Effector CD4-positive, alpha-beta T cell (primary cell): Measurements from ENCODE around the gene NSMF.
A peak's percentile ranks its signal among the peaks of the same experiment; 100 is the strongest.
"Not testable (repeated sequence)": the region's sequence is repeated elsewhere in the genome, so short reads cannot be mapped to it uniquely, and the experiment has no call there.

Experiments used
- DNase-seq: peaks from one replicate; pipeline ENCODE4 v3.0.0-alpha.2; 2020

NSMF gene

GRCh38 chr9:137474271-137474670 is 15.1 kb upstream of the NSMF start:
- DNase-seq, result no peak

- no peak for DNase-seq
These were observed 11.7 kb upstream of the NSMF start for GRCh38 chr9:137470785-137471184.

DNA sequence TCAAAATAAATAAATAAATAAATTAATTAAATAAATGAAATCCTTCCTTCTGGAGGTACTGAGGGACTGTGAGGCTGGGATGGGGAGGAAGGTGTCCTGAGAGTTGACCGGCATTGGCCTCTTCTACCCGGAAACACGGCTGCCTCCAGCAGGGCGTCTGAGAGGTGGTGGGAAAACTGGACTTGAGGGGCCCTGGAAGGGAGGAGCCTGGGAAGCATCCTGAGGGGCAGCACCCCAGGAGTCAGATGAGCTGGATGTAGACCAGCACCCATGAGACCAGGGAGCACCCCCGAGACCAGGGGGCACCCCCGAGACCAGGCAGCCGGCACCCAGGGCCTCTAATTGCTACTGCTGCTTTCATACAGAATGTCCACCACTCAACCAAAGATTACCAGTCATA is 8.8 kb upstream of the NSMF start:
- DNase-seq, result no peak

DNA sequence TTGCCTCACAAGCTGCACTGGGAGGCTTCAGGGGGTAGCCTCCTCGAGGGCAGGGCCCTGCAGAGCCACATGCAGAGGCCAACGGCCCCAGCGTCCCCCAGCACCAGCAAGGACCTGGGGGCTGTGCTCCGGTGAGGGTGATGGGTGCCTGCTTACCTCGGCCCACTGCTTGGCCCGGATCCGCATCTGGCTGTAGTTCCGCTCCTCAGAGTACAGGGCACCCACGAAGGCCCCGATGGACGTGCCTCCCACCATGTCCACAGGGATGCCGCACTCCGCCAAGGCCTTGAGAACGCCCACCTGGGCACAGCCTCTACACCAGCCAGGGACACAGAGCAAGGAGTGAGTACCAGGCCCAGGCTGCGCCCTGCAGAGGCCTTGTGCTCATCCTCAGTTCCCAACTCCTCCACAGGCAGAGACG is 8.0 kb upstream of the NSMF start:
- DNase-seq, result no peak

- not testable (repeated sequence) for DNase-seq
These were observed 7.4 kb upstream of the NSMF start for GRCh38 chr9:137466389-137467085.

DNA sequence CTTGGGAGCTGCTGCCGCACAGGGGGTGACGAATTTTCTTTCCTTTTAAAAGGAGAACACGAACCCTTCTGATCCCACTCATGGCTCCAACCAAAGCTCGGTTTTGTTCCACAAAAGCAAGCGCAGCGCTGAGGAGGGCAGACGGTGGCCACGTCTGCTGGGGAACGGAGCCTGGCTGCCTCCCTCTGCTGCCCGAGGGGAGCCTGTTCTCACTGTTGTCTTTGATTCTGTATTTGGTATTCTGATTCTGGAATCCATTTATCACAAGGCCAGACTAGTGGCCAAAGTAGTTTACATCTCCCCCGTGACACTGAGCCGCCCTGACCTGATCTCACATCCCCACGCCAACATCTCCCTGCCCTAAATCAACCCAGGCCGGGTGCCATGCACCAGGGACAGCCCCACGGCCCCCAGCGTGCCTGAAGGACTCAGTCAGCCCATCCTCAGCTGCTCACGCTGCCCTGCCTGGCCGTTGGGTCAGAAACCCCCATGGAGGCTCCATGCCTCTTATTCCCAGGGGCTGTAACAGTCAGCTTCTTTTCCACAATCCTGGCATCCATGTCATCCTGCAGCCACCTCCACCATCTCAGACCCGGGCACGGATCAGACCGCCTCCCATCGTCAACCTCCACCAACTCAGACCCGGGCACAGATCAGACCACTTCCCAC is 6.7 kb upstream of the NSMF start:
- DNase-seq, result no peak

- DNase-seq, result no peak
These were observed 6.0 kb upstream of the NSMF start for GRCh38 chr9:137465000-137465719.

DNA sequence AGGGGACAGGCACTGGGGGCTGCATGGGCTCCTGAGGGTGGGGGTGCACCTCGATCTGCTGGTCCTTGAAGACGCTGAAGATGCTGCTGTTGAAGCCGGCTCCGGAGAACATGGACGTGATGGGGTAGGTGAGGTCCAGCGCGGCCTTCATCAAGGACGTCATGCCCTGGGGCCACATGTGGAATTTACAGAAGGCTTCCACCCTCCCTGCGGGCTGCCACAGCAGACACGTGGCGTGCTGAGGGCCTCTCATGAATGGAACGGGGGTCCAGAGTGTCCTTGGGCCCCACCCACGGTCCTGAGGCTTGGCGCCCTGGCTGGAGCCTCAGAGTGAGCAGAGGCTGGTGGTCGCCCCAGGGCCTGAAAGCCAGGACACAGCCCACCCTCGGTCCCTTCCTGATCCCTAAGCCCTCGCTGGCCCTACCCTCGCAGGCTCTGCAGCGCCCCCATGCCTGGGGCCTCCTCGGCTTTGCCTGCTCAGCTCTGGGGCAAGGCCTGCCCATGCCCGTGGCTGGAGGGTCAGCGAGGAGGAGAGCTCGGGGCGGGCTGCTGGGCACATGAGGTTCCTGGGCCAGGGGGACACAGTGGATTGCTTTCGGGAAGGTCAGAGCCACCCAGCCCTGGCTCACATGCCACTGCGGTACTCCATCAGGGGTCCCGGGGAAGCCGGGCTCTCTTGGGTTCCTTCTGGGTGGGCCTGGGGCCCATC is 5.3 kb upstream of the NSMF start:
- DNase-seq, result no peak

DNA sequence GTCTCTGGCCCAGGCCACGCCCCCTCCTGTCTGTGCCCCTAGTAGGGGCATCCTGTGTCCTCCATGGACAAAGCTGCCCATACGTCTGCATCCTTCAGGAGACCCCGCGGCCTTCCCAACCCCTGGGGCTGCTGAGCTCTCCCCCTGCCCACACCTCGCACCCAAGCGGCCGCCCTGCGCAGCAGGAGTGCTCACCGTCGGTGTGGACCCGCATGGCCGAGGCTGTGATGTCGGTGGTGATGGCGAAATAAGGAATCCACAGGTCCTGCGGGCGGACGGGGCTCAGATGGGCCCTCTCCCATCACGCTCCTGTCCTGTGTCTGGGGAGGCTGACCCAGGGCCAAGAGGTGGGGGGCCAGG is 4.8 kb upstream of the NSMF start:
- DNase-seq, result no peak

DNA sequence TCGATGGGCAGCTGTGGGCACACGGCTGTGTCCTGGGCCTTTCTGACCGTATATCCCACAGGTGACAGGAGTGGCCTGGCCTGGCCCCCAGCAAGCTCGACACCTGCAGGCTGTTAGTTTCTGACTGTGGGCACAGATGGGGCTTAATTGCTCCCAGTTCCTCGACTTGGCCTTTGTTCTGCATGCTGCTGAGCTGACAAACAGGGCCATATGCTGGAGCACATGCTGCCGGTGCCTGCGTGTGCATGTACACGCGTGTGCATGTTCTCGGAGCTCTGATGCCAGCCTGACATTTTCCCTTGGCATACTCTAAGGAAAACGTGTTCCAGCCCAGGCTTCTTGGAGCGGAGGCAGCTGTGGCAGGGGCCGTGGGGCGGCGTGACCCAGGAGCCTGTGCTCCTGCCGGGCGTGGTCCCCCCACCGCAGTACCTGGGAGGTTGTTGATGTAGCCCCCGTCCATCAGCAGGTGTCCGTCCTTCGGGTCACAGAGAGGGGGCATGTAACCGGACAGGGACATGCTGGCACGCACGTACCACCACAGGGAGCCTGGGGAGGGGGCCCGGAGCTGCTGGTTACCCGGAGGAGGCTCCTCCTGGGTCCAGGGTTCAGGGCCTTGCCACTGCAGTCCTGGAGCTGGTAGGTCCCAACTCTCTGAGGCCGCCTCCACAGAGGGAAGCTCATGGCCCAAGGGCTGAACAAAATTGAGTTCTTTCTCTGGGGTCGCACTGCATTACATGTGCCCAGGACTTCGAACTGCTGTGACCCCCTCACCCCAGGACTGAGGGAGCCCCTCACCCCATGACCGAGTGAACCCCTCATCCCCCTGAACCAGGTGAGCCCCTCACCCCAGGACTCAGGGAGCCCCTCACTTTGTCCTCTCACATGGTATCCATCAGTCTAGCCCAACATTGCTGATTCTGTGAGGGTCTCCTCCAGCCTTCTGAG is 4.1 kb upstream of the NSMF start:
- DNase-seq, result no peak

GRCh38 chr9:137462396-137462985 is 3.4 kb upstream of the NSMF start:
- DNase-seq, result no peak

DNA sequence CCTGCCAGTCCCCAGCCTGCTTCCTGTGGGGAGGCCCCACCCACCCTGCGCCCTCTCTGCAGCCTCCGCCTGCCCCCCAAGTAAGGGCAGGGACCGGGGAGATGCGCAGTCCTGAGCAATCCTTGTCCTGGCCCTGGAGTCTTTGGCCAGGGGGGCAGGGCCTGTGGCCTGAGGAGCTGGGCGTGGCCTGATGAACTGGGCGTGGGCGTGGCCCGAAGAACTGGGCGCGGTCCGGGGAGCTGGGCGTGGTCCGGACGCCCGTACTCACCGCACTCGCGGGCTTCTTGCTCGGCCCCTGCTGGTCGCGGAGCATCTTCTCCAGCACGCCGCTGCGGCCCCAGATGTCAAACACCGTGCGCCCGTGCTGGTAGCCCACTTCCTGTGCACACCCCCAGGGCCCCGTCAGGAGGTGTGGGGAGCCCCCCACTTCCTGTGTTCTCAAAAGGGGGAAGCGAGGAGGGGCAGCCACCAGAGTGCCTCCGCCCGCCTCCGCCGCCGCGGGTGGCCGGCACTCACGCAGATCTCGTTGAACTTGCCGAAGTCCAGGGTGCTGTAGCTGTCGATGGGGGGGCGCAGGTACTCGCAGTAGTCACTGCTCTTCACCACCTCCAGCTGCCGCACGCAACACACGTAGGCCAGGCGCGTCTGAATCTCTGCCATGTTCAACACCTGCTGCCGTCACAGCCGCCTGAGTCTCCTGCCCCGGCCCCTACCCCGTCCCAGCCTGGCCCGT is 2.7 kb upstream of the NSMF start:
- peak; percentile 69 for DNase-seq

DNA sequence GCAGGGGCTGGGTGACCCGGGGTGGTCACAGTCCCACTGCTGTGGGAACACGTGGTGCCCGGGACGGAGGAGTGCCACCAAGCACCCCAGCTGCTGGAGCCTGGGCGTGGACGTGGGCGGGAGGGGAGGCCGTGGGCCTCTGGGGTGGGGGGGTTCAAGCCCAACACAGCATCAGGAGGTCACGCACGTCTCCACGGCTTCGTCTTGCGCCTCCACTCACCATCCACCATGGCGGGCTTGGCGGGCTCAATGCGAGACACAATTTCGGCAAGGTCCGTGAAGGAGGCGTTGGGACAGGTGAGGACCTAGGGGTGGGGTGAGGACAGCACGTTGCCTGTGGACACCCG is 2.2 kb upstream of the NSMF start:
- DNase-seq, result no peak

DNA sequence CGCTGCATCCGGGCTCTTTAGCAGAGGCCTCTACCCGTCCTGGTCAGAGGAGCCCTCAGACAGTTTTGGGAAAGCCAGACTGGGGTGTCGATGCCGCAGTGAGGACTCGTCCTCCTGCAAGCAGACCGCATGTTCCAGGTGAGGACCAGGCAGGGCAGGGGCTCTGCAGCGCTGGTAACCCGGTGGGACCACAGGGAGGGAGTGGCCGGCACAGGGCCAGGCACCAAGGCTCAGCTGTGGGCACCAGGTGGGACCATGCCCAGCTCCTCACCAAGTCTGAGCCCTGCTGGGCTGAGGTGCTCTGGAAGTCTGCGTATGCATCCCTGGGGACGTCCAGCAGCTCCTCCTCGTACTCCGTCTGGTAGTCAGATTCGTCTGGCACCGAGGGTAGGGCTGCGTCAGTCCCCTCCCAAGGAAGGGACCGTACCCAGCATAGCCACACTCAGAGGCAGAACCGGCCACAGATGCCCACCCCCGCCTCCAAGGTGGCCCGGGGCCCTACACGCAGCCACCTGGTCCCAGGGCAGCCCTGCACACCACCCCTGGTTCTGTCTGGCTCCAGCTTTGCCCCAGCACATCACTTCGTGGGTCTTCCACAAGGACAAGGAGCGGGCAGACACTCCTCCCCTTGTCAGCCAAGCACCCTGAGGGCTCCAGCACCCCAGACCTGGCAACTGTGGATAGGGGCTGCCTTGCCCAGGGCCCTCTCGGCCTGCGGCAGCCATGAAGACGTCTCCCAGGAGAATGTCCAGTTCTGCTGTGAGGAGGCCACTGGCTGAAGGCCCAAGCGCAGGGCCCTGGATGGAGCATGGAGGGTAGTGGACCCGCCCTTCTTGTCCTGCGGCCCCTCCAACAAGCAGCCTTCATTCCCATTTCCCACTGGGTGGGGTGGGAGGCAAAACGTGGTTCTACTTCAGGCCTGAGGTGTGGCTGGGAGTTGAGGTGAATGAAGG is 1.5 kb upstream of the NSMF start:
- no peak for DNase-seq

DNA sequence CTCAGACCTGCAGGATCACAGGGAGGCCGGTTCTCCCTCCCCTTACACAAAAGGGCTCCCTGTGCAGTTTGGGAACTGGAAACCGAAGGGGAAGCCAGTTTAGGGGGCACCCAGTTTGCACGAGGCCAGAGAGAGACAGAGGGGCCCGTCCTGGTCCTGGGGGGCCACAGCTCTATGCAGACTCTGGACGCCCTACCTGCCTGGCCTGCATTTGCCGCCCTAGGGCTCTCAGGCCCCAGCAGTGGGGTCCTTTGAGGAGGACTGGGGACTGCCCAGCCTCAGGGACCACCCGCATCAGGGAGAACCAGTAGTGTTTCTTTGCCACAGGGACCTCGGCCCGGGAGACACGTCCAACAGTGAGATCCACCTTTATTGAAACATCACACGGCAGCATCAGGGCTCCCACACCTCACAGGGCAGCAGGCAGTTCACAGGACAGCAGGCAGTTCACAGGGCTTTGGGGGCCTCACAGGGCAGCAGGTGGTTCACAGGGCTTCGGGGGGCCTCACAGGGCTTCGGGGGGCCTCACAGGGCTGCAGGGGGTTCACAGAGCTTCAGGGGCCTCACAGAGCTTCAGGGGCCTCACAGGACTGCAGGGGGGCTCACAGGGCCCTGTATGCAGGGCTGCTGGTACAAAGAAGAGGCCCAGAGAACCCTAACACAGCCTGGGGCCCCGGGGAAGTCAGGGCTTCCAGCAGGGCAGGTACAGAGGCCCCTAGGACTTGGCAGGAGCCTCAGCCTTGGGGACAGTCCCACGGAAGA is 648 bp upstream of the NSMF start:
- DNase-seq, result no peak

GRCh38 chr9:137458194-137459151 is 661 bp downstream of the NSMF start:
- no peak for DNase-seq

DNA sequence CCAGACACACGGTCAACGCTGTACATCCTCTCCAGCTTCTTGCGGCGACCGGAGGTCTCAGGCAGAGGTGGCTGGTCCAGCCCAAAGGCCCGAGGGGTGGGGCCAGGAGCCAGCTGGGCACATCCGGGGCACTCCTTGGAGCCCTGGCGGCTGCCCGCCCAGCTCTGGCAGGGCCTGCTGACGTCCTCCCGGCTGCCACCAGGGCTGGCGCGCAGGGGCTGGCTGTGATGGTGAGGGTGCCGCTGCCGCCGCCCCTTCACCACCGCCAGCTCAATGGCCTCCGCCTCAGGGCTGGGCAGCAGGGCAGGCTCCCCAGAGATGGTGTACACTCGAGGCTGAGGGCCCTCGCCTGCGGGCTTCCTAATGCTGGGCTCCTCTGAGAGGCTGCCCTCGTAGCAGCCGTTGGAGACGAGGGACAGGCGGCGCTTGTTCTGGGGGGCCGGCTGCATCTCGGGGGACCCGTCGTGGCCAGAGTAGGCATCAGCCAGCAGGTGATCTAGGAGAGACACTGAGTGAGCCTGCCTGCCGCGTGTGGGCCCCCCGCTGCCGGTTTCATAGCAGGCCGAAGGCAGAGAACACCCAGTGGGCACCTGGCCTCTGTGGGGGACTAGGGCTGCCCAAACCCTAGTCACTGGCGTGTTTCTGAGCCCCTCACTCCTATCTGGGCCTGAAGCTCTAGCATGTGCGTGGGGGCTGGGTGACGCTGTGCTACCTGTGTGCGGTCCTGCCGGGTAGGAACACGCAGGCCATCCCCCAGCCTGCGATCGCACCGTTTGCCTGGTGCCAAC is 1.5 kb downstream of the NSMF start:
- DNase-seq, result peak; percentile 3
